Measurements from ENCODE around the gene FXYD4. TPM values are rescaled to one million over a fixed set of nuclear protein-coding genes. Genes with fewer than 3 reads are reported as not detected.

The FXYD4 gene
- total RNA-seq, 1 experiment from 2014 or later = not detected

- in situ Hi-C loops (cut with HindIII; ENCODE audit: low sequenced_read_pairs) = no loop called here
These were observed 693 bp upstream of the FXYD4 start for GRCh38 chr10:43370671-43371215.

GRCh38 chr10:43372765-43373361 lies 1.4 kb downstream of the FXYD4 start:
- no peak for DNase-seq (ENCODE audit: low spot score)
- in situ Hi-C loops (cut with HindIII; ENCODE audit: low sequenced_read_pairs) = no loop called here

More at GRCh38 chr10:43370671-43371215, 693 bp upstream of the FXYD4 start:
- DNase-seq (ENCODE audit: low spot score) = no peak

GRCh38 chr10:43373461-43373860 lies 2.0 kb downstream of the FXYD4 start:
- in situ Hi-C loops (cut with HindIII; ENCODE audit: low sequenced_read_pairs) = no loop called here
- DNase-seq (ENCODE audit: low spot score) = no peak

- DNase-seq (ENCODE audit: low spot score) = no peak
- in situ Hi-C loops (cut with HindIII; ENCODE audit: low sequenced_read_pairs) = no loop called here
These were observed 2.8 kb downstream of the FXYD4 start for GRCh38 chr10:43374194-43374593.

DNA sequence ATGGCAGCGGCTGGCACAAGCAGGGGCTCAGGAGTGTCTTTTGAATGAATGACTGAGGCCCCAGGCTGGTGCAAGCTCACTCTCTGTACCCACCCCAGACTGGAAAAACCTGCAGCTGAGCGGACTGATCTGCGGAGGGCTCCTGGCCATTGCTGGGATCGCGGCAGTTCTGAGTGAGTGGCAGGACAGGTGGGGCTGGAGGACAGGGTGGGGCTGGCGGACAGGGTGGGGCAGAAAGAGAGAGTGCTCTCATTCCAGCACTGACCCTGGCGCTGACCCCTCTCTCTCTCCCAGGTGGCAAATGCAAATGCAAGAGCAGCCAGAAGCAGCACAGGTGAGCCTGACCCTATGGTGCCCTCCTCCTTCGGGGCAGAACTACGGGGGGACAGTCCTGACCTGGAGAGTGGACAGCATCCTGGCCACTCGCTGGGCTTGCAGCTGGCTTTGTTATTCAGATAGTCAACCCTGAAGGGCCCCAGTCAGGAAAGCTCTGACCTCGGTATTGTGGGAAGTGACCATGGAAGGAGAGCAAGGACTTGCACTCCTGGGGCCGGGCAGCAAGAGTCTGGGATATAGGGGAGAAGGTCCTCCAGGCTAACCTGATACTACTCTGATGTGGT lies 4.1 kb downstream of the FXYD4 start:
- in situ Hi-C loops (cut with HindIII; ENCODE audit: low sequenced_read_pairs) = no loop called here
- DNase-seq (ENCODE audit: low spot score) = no peak

GRCh38 chr10:43376046-43376635 lies 4.7 kb downstream of the FXYD4 start:
- no peak for DNase-seq (ENCODE audit: low spot score)
- in situ Hi-C loops (cut with HindIII; ENCODE audit: low sequenced_read_pairs) = no loop called here

- in situ Hi-C loops (cut with HindIII; ENCODE audit: low sequenced_read_pairs) = no loop called here
- DNase-seq (ENCODE audit: low spot score) = no peak
These were observed 5.5 kb downstream of the FXYD4 start for GRCh38 chr10:43376828-43377423.

GRCh38 chr10:43377424-43377883 lies 6.0 kb downstream of the FXYD4 start:
- DNase-seq (ENCODE audit: low spot score) = no peak
- in situ Hi-C loops (cut with HindIII; ENCODE audit: low sequenced_read_pairs) = no loop called here

- DNase-seq (ENCODE audit: low spot score) = no peak
- in situ Hi-C loops (cut with HindIII; ENCODE audit: low sequenced_read_pairs) = no loop called here
These were observed 9.3 kb downstream of the FXYD4 start for GRCh38 chr10:43380610-43381222.

DNA sequence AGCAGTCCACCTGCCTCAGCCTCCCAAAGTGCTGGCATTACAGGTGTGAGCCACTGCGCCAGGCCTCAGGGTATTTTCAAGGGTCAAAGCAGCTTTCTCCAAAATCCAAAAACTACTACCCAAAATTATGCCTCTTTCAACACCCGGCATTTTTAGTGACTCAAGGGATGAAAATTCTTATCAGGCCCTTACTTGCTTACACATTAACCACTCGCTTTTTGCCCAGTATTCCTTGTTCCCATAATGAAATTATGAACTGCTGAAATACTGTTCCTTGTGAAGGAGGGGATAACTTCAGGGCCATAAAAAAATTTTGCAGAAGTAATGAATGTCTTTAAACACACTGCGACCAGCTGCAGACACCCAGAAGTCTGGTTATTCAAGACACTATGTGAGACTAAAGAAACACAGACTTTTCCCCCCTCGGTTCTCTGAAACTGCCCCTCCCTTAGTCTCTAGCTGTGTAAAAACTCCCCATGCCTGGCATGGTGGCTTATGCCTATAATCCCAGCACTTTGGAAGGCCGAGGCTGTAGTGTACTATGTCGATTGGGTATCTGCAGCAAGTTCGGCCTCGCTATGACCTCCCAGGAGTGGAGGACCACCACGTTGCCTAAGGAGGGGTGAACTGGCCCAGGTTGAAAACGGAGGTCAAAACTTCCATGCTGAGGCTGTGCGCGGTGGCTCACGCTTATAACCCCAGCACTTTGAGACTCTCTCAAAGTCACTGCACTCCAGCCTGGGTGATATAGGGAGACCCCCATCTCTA lies 12.0 kb downstream of the FXYD4 start:
- DNase-seq (ENCODE audit: low spot score) = no peak
- in situ Hi-C loops (cut with HindIII; ENCODE audit: low sequenced_read_pairs) = no loop called here

DNA sequence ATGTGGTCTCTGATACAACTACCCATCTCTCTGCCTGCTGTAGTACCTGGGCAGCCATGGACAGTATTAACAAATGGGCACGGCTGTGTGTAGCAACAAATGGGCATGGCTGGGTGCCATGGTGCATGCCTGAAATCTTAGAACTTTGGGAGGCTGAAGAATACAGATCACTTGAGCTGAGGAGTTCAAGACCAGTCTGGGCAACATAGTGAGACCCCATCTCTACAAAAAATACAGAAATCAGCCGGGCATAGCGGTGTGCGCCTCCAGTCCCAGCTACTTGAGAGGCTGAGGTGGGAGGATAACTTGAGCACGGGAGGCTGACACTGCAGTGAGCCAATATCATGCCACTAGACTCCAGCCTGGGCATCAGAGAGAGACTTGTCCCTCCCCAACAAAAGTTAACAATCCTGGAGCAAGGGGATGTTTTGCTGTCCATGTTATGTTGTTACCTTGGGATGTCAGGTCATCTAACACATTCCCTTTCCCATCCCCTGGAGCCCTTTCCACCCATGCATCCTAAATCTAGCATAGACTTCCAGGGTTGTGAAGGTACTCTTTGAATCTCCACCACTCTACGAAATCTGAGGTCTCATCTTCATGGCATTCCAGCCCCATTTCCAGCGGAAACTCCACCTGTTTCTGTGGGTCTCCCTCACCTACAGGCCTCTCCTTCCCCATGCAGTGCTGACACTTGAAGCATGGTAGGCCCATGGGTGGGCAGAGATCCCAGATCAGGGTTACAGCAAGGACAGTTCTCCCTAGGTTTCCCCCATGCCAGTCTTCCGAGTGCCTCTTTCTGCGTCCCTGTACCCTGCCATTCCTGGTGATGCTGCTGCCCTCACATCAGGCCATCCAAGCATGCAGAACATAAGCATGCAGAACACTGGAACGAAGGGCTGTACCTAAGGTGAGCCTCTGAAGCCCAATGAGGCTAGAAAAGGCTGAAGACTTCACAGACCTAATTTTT lies 13.1 kb downstream of the FXYD4 start:
- DNase-seq (ENCODE audit: low spot score) = no peak
- in situ Hi-C loops (cut with HindIII; ENCODE audit: low sequenced_read_pairs) = no loop called here

DNA sequence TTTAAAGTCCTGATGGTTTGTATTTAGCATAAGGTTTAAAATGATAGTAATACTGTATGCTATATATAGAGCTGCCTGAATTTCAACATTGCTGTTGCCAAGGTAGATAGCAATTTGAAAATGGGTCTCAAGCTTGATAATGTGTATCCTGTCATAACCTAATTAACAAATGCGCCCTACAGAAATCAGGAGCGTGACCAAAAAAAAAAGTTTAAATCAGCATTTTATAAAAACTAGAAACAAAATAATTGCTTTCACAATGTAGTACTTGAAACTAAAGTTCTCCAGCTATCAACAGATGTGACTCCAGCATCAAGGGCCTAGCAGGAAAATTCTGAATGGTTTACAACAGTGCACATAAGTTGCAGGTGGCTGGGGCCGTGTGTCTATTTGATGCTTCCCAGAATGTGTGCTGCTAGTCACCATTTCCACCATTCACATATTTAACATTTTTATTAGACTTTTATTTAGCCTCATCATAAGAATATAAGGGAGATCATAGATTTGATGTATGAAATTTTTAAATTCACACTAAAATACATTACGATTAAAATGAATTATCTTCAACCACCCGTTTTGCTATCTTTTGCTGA lies 14.1 kb downstream of the FXYD4 start:
- in situ Hi-C loops (cut with HindIII; ENCODE audit: low sequenced_read_pairs) = no loop called here
- no peak for DNase-seq (ENCODE audit: low spot score)

- DNase-seq (ENCODE audit: low spot score) = no peak
- in situ Hi-C loops (cut with HindIII; ENCODE audit: low sequenced_read_pairs) = no loop called here
These were observed 15.1 kb downstream of the FXYD4 start for GRCh38 chr10:43386549-43386948.

DNA sequence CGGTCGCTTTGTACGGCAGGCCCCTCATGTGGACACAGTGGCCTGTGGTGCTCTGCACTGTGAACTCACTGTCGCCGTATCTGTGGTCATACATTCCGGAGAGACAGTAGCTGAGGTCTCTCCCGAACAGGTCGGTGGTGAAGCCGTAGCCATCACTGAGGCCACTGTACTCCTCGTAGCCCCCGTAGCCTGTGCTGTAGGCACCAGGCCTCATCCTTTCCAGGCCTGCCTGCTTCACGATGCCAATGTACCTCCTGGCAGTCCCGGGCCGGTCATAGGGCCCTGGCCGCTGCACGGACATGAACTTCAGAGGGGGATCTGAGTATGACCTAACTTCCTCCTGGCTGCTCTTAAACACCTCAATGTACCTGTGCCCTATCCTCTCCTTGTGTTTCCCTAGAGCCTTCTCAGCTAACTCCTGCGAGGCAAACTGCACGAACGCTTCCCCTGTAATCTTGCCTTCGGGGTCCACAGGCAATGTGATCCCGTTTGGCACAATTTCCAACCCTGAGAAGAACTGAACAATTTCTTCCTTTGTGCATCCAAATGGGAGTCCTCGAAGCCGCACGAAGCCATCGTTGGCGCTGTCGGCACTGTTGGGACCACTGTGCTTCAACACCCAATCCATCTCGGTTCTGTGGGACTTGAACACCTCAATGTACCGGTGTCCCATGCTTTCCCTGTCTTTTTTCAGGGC lies 15.7 kb downstream of the FXYD4 start:
- in situ Hi-C loops (cut with HindIII; ENCODE audit: low sequenced_read_pairs) = no loop called here

DNA sequence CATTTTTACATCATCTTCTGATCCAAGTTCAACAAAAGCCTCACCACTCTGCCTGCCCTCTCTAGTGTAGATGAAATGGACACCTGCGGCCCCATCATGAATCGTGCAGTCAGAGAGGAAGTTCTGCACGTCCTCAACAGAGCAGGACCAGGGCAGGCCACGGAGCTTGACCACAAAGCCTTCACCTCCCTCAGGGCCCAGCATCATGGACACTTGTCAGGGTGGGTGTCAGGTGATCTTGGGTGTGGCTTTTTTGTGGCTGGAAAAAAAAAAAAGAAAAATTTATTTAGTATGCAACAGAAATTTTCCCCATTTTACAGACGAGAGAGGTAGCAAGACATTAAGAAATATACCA lies 16.2 kb downstream of the FXYD4 start:
- DNase-seq (ENCODE audit: low spot score) = no peak
- in situ Hi-C loops (cut with HindIII; ENCODE audit: low sequenced_read_pairs) = no loop called here

More for the DNA sequence above, 15.7 kb downstream of the FXYD4 start:
- no peak for DNase-seq (ENCODE audit: low spot score)

- no peak for DNase-seq (ENCODE audit: low spot score)
- in situ Hi-C loops (cut with HindIII; ENCODE audit: low sequenced_read_pairs) = no loop called here
These were observed 18.4 kb downstream of the FXYD4 start for GRCh38 chr10:43389867-43390266.

GRCh38 chr10:43390333-43390732 lies 18.9 kb downstream of the FXYD4 start:
- in situ Hi-C loops (cut with HindIII; ENCODE audit: low sequenced_read_pairs) = no loop called here
- no peak for DNase-seq (ENCODE audit: low spot score)

All from G401 (cell line).